ENCODE measurements around the gene CD79A.

- no peak for TF ChIP-seq REST (IDR thresholded peaks at IDR 0.05; ENCODE audit: insufficient replicate concordance, low read depth)
- no peak for TF ChIP-seq CTCF (IDR thresholded peaks at IDR 0.05; ENCODE audit: insufficient read depth, low read length)
- TF ChIP-seq POLR2AphosphoS5 (IDR thresholded peaks at IDR 0.05; ENCODE audit: low read depth) = no peak
- TF ChIP-seq GABPA (IDR thresholded peaks at IDR 0.05; ENCODE audit: low read depth) = no peak
- TF ChIP-seq SPI1 (IDR thresholded peaks at IDR 0.05; ENCODE audit: borderline replicate concordance, low read depth) = no peak
Measured at GRCh38 chr19:41894350-41894749, 17.3 kb downstream of the CD79A start.

Measured in HL-60 (cell line).